Measurements from ENCODE around the gene ZNF141.

DNA sequence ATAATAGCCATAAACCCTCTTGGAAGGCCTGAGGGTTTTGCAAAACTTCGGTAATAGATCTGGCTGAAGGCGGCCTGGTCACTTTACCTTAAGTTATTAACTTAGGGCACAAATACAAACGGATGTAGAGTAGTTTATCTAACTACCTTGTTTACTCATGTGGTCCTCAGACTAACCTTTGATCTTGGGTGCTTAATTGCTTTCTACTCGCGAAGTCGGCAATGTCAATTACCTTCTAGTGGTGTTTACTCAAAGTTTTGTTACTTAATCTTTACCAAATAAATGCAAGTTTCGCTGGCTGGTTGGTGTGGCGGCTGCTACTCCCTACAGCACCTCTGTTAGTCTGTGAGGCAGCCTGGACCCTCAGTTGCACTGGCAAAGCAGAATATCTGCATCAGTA lies 8.9 kb upstream of the ZNF141 start:
- TF ChIP-seq CTCF (IDR thresholded peaks at IDR 0.05 in 2 of 3, conservative IDR thresholded peaks at IDR 0.05 in 1 of 3; ENCODE audit: borderline replicate concordance in 1 of 3, insufficient read depth in 1 of 3, low read depth in 2 of 3, low read length in 2 of 3) (no peak), POLR2A (IDR thresholded peaks at IDR 0.05; ENCODE audit: borderline replicate concordance, extremely low read depth, insufficient read depth, insufficient read length) (no peak), YY1 (IDR thresholded peaks at IDR 0.05; ENCODE audit: extremely low read depth, insufficient replicate concordance, low read depth, low read length) (no peak), MAX (IDR thresholded peaks at IDR 0.05) (no peak), POLR2AphosphoS5 (IDR thresholded peaks at IDR 0.05; ENCODE audit: low read depth, low read length) (no peak), EZH2 (IDR thresholded peaks at IDR 0.05) (no peak), CEBPB (IDR thresholded peaks at IDR 0.05; ENCODE audit: low read depth) (no peak), ATF3 (IDR thresholded peaks at IDR 0.05) (no peak), CBX3 (IDR thresholded peaks at IDR 0.05; ENCODE audit: low read depth) (no peak), SIN3A (IDR thresholded peaks at IDR 0.05; ENCODE audit: low read depth) (no peak), EGR1 (IDR thresholded peaks at IDR 0.05; ENCODE audit: low read depth) (no peak), JUND (IDR thresholded peaks at IDR 0.05) (no peak), ZNF274 (IDR thresholded peaks at IDR 0.05; ENCODE audit: low read depth, low read length) (no peak)
- TF ChIP-seq, protein P1, sequence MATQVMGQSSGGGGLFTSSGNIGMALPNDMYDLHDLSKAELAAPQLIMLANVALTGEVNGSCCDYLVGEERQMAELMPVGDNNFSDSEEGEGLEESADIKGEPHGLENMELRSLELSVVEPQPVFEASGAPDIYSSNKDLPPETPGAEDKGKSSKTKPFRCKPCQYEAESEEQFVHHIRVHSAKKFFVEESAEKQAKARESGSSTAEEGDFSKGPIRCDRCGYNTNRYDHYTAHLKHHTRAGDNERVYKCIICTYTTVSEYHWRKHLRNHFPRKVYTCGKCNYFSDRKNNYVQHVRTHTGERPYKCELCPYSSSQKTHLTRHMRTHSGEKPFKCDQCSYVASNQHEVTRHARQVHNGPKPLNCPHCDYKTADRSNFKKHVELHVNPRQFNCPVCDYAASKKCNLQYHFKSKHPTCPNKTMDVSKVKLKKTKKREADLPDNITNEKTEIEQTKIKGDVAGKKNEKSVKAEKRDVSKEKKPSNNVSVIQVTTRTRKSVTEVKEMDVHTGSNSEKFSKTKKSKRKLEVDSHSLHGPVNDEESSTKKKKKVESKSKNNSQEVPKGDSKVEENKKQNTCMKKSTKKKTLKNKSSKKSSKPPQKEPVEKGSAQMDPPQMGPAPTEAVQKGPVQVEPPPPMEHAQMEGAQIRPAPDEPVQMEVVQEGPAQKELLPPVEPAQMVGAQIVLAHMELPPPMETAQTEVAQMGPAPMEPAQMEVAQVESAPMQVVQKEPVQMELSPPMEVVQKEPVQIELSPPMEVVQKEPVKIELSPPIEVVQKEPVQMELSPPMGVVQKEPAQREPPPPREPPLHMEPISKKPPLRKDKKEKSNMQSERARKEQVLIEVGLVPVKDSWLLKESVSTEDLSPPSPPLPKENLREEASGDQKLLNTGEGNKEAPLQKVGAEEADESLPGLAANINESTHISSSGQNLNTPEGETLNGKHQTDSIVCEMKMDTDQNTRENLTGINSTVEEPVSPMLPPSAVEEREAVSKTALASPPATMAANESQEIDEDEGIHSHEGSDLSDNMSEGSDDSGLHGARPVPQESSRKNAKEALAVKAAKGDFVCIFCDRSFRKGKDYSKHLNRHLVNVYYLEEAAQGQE (IDR thresholded peaks at IDR 0.05; ENCODE audit: low read depth), result no peak
